Astrocyte of the spinal cord (primary cell): ENCODE measurements around the gene SCNN1G.

Source experiments
- DNase-seq: peaks from one replicate; pipeline ENCODE4 v3.0.0; 2011; ENCODE audit warnings: low read depth, low spot score
- H3K4me3 ChIP-seq: 2 replicates; pipeline ENCODE4 v1.5.1; 2011; ENCODE audit warnings: low read depth, mild to moderate bottlenecking, low read length, moderate library complexity
- in situ Hi-C: cut with HindIII; loops from 2 replicates; pipeline ENCODE4 v1.10.0; 2017; ENCODE audit warnings: low sequenced_read_pairs
- TF ChIP-seq, protein P1 (sequence below): IDR thresholded peaks from 2 replicates; pipeline ENCODE4 v1.5.1; 2012; ENCODE audit warnings: low read depth, mild to moderate bottlenecking, low read length, inconsistent platforms

Gene SCNN1G

DNA sequence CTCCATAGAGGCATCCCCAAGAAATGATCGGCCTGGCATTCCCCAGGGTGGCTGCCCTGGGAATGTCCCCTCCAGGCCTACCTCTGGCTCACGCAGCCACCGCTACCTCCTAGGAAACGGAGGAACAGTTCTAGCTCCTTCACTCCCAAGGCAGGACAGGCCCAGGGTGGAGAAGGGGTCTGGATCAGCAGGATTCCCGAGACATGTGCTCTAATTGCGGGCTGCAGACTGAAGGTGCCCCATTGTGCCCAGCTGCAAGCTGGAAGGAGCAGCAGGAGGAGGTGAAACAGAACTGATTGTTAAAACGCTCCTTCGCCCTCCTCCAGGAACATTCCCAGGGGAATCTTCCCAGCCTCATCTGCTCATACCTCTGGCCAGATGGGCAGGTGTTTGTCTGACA, 40.8 kb downstream of the SCNN1G start:
- in situ Hi-C loops = no loop called here

DNA sequence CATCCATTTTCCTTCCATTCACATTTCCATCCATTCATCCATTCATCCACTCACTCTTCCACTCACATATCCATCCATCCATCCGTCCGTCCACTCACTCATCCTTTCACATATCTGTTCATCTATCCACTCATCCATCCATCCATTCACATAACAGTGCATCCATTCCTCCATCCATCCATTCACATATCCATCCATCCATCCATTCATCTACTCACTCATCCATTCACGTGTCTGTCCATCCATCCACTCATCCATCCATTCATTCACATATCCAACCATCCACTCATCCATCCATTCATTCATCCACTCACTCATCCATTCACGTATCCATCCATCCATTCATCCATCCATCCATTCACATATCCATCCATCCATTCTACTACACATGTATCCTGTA, 42.6 kb downstream of the SCNN1G start:
- in situ Hi-C loops = no loop called here
- TF ChIP-seq, protein P1, sequence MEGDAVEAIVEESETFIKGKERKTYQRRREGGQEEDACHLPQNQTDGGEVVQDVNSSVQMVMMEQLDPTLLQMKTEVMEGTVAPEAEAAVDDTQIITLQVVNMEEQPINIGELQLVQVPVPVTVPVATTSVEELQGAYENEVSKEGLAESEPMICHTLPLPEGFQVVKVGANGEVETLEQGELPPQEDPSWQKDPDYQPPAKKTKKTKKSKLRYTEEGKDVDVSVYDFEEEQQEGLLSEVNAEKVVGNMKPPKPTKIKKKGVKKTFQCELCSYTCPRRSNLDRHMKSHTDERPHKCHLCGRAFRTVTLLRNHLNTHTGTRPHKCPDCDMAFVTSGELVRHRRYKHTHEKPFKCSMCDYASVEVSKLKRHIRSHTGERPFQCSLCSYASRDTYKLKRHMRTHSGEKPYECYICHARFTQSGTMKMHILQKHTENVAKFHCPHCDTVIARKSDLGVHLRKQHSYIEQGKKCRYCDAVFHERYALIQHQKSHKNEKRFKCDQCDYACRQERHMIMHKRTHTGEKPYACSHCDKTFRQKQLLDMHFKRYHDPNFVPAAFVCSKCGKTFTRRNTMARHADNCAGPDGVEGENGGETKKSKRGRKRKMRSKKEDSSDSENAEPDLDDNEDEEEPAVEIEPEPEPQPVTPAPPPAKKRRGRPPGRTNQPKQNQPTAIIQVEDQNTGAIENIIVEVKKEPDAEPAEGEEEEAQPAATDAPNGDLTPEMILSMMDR = no peak
- H3K4me3 ChIP-seq = no peak overlapping the region
- no peak for DNase-seq

More for the DNA sequence above, 40.8 kb downstream of the SCNN1G start:
- H3K4me3 ChIP-seq = no peak overlapping the region
- TF ChIP-seq, protein P1 = no peak
- DNase-seq = no peak

DNA sequence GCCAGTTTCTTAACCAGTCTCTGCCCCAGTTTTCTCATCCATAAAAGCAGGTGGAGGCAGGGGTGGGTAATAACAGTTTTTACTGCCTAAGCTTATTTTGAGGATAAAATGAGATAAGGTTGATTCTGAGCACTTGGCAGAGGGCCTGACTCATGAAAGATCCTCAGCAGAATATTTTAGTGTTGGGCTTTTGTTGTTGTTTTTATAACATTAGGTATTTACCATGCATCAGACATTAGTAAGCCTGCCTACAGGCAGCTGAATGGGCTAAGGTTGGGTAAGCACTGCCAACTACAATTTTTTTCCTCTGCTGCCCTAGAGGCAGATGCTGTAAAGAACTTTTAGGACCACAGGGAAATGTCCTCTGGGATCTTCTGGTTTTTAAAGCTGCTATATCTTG, 43.1 kb downstream of the SCNN1G start:
- H3K4me3 ChIP-seq = no peak overlapping the region
- TF ChIP-seq, protein P1 = no peak
- in situ Hi-C loops = no loop called here
- no peak for DNase-seq

DNA sequence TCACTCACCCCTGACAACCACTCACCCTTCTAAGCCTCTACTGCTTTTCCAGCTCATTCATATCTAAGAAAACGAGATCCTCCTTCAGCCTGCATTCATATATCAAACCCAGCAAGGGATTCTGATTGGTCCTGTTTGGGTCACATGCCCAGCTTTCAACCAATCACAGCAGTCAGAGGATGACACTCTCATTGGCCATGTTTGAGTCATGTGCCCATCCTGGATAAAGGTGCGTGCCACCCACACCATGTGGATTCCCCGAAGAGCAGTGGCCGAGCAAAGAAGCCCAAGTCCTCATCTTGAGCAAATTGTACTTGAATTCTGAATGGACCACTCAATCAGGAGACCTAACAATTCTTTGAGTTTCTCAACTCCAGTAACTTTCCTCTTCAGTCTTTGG, 45.0 kb downstream of the SCNN1G start:
- no peak for DNase-seq
- in situ Hi-C loops = no loop called here
- TF ChIP-seq, protein P1 = no peak
- H3K4me3 ChIP-seq = no peak overlapping the region

DNA sequence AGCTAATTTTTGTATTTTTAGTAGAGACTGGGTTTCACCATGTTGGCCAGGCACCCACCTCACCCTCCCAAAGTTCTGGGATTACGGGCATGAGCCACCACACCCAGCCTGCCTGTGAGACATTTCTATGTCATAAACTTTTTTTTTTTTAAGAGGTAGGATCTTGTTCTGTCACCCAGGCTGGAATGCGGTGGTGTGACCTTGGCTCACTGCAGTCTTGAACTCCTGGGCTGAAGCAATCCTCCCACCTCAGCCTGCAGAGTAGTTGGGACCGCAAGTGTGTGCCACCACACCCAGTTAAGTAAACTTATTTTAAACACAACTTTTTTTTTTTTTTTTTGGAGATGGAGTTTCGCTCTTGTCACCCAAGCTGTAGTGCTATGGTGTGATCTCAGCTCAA, 47.2 kb downstream of the SCNN1G start:
- H3K4me3 ChIP-seq = no peak overlapping the region
- TF ChIP-seq, protein P1 = no peak
- in situ Hi-C loops = no loop called here
- no peak for DNase-seq

DNA sequence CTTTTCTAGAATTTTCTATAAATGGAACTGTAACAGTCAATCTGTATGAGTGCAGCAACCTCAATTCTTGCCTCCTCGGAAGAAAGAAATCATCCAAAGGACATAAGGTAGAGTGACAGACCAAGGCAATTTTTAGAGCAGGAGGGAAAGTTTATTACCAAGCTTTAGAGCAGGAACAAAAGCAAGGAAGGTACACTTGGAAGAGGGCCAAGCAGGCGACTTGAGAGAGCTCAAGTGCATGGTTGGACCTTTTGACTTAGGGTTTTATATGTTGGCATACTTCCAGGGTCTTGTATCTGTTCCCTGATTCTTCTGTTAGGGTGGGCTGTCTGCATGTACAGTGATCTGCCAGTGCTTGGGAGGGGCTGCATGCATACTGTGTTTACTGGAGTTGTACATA, 50.3 kb downstream of the SCNN1G start:
- H3K4me3 ChIP-seq = no peak overlapping the region
- in situ Hi-C loops = no loop called here
- TF ChIP-seq, protein P1 = no peak
- no peak for DNase-seq

DNA sequence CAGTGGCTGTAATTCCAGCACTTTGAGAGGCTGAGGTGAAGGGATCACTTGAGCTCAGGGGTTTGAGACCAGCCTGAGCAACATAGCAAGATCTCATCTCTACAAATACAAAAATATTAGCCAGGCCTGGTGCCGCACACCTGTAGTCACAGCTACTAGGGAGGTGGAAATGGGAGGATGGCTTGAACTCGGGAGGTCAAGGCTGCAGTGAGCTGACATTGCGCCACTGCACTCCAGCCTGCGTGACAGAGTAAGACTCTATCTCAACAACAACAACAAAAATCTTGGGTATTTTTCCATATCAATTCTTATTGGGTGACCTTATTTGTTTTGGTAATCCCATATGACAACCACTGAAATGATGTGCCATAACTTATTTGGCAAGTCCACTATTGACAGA, 52.6 kb downstream of the SCNN1G start:
- no peak for DNase-seq
- in situ Hi-C loops = no loop called here
- TF ChIP-seq, protein P1 = no peak
- no peak overlapping the region for H3K4me3 ChIP-seq
